ENCODE results near the gene DOC2A.
"Not testable (repeated sequence)": the region's sequence is repeated elsewhere in the genome, so short reads cannot be mapped to it uniquely, and the experiment has no call there.

The DOC2A gene

GRCh38 chr16:29962344-29962994 lies 48.4 kb downstream of the DOC2A start:
- Histone ChIP-seq H3K4me3 (ENCODE audit: low read depth, low read length) (peak overlapping the region; percentile 89), H3K27me3 (ENCODE audit: control insufficient read depth, insufficient read depth, low read length) (no peaks in the 10 kb centered on the region), H3K4me1 (ENCODE audit: control insufficient read depth, insufficient read depth, low read length) (peaks cover 6% of the 10 kb centered on the region), H3K9ac (ENCODE audit: low read depth, low read length) (peak overlapping the region; percentile 39; the same call in 1 of the 2 replicates), H3K36me3 (ENCODE audit: control insufficient read depth, insufficient read depth, low read length) (peaks cover 12% of the 10 kb centered on the region; the same call in 1 of the 2 replicates), H3K9me3 (ENCODE audit: control insufficient read depth, insufficient read depth, low read length) (no peaks in the 10 kb centered on the region), H3K27ac (ENCODE audit: low read depth, low read length) (peak overlapping the region; percentile 14)

- Histone ChIP-seq H3K36me3 (ENCODE audit: control insufficient read depth, insufficient read depth, low read length) (0 out of 2 replicates have a peak, but pooled peaks cover 7% of the 10 kb centered on the region), H3K4me3 (ENCODE audit: low read depth, low read length) (peak within 1 kb of the TSS; percentile 89), H3K9me3 (ENCODE audit: control insufficient read depth, insufficient read depth, low read length) (no peaks in the 10 kb centered on the region), H3K27ac (ENCODE audit: low read depth, low read length) (peak within 1 kb of the TSS; percentile 53), H3K9ac (ENCODE audit: low read depth, low read length) (peak within 1 kb of the TSS; percentile 87), H3K4me1 (ENCODE audit: control insufficient read depth, insufficient read depth, low read length) (peaks cover 6% of the 10 kb centered on the region), H3K27me3 (ENCODE audit: control insufficient read depth, insufficient read depth, low read length) (no peaks in the 10 kb centered on the region)
Observed at GRCh38 chr16:29961479-29962343, 49.1 kb downstream of the DOC2A start, which contains the start of gene TMEM219. Gene TMEM219, plus strand, starts transcription at chr16:29962079. Its CDS starts 1,065 bp downstream, at chr16:29963144.

GRCh38 chr16:29961127-29961478 lies 49.7 kb downstream of the DOC2A start:
- no peaks in the 10 kb centered on the region for H3K9me3 ChIP-seq (ENCODE audit: control insufficient read depth, insufficient read depth, low read length)
- peak overlapping the region; percentile 53 for H3K27ac ChIP-seq (ENCODE audit: low read depth, low read length)

GRCh38 chr16:29959821-29960220 lies 51.0 kb downstream of the DOC2A start:
- not testable (repeated sequence) for H3K4me3 ChIP-seq (ENCODE audit: low read depth, low read length); H3K4me1 ChIP-seq (ENCODE audit: control insufficient read depth, insufficient read depth, low read length); H3K9me3 ChIP-seq (ENCODE audit: control insufficient read depth, insufficient read depth, low read length); H3K9ac ChIP-seq (ENCODE audit: low read depth, low read length); H3K27ac ChIP-seq (ENCODE audit: low read depth, low read length); H3K27me3 ChIP-seq (ENCODE audit: control insufficient read depth, insufficient read depth, low read length); H3K36me3 ChIP-seq (ENCODE audit: control insufficient read depth, insufficient read depth, low read length)

More at GRCh38 chr16:29961127-29961478, 49.7 kb downstream of the DOC2A start:
- Histone ChIP-seq H3K4me3 (ENCODE audit: low read depth, low read length) (peak overlapping the region; percentile 89), H3K36me3 (ENCODE audit: control insufficient read depth, insufficient read depth, low read length) (0 out of 2 replicates have a peak, but pooled peaks cover 7% of the 10 kb centered on the region), H3K4me1 (ENCODE audit: control insufficient read depth, insufficient read depth, low read length) (peaks cover 6% of the 10 kb centered on the region), H3K27me3 (ENCODE audit: control insufficient read depth, insufficient read depth, low read length) (no peaks in the 10 kb centered on the region), H3K9ac (ENCODE audit: low read depth, low read length) (peak overlapping the region; percentile 87; the same call in 1 of the 2 replicates)

GRCh38 chr16:29959293-29959692 lies 51.5 kb downstream of the DOC2A start:
- Histone ChIP-seq H3K36me3 (ENCODE audit: control insufficient read depth, insufficient read depth, low read length) (0 out of 2 replicates have a peak, but pooled peaks cover 3% of the 10 kb centered on the region), H3K9me3 (ENCODE audit: control insufficient read depth, insufficient read depth, low read length) (no peaks in the 10 kb centered on the region), H3K4me3 (ENCODE audit: low read depth, low read length) (no peak overlapping the region), H3K4me1 (ENCODE audit: control insufficient read depth, insufficient read depth, low read length) (peaks cover 6% of the 10 kb centered on the region), H3K27ac (ENCODE audit: low read depth, low read length) (no peak overlapping the region), H3K9ac (ENCODE audit: low read depth, low read length) (no peak overlapping the region), H3K27me3 (ENCODE audit: control insufficient read depth, insufficient read depth, low read length) (no peaks in the 10 kb centered on the region)

- Histone ChIP-seq H3K36me3 (ENCODE audit: control insufficient read depth, insufficient read depth, low read length) (0 out of 2 replicates have a peak, but pooled peaks cover 3% of the 10 kb centered on the region), H3K9ac (ENCODE audit: low read depth, low read length) (no peak overlapping the region), H3K27ac (ENCODE audit: low read depth, low read length) (no peak overlapping the region), H3K4me3 (ENCODE audit: low read depth, low read length) (no peak overlapping the region), H3K4me1 (ENCODE audit: control insufficient read depth, insufficient read depth, low read length) (peaks cover 6% of the 10 kb centered on the region), H3K27me3 (ENCODE audit: control insufficient read depth, insufficient read depth, low read length) (no peaks in the 10 kb centered on the region), H3K9me3 (ENCODE audit: control insufficient read depth, insufficient read depth, low read length) (no peaks in the 10 kb centered on the region)
Observed at GRCh38 chr16:29958756-29959155, 52.1 kb downstream of the DOC2A start.
